Activated CD8-positive, alpha-beta memory T cell treated with anti-CD3 and anti-CD28 coated beads for 36 hours (primary cell): ENCODE measurements around the gene KDSR. TPM values are rescaled to one million over a fixed set of nuclear protein-coding genes. Genes with fewer than 3 reads are reported as not detected.

Source experiments
- CTCF ChIA-PET: fragments of 350-600 bp; sonication (Branson Sonifier 250); formaldehyde crosslinking; loops from one replicate; lab custom pipeline; 2021; ENCODE audit warnings: antibody characterized with exemption; lab: Charles Lee
- POLR2A ChIA-PET: fragments of 350-600 bp; sonication (Branson Sonifier 250); formaldehyde crosslinking; loops from one replicate; lab custom pipeline; 2021; ENCODE audit warnings: antibody characterized with exemption; lab: Charles Lee
- total RNA-seq, 2 experiments: library from RNA; stranded (reverse); gene quantifications; one replicate each; pipeline ENCODE4 v1.2.3, GENCODE V29; 2021

The KDSR gene
- total RNA-seq, 2 experiments from 2014 or later = 63.5 to 66.7 TPM

- CTCF ChIA-PET = interaction anchor here (1.9 kb wide), 1 partner anchor 35 kb away, joined by 4 read pairs; no protein-coding TSS in a partner anchor
- POLR2A ChIA-PET = no interaction called here
These were observed 84.2 kb downstream of the KDSR start for GRCh38 chr18:63282793-63283192.

Other genes with a start within 250 kb of the KDSR start
- gene BCL2, start 47.4 kb downstream of the KDSR start, total RNA-seq = 10 to 100 TPM; 74.9 to 75.7 TPM
- 10 to 100 TPM; 51.1 to 53.9 TPM for gene VPS4B, start 55.3 kb upstream of the KDSR start, total RNA-seq
- not detected for gene SERPINB5, start 109.8 kb upstream of the KDSR start, total RNA-seq
- not detected for gene SERPINB12, start 175.2 kb upstream of the KDSR start, total RNA-seq
- gene SERPINB13, start 220.1 kb upstream of the KDSR start, total RNA-seq = not detected